Activated CD4-positive, alpha-beta memory T cell treated with anti-CD3 and anti-CD28 coated beads for 36 hours (primary cell): ENCODE measurements around the gene CCDC93. TPM values are rescaled to one million over a fixed set of nuclear protein-coding genes. Genes with fewer than 3 reads are reported as not detected.
A peak's percentile ranks its signal among the peaks of the same experiment; 100 is the strongest.

ENCODE experiments used
- CTCF ChIA-PET: fragments of 350-600 bp; sonication (Branson Sonifier 250); formaldehyde crosslinking; loops from one replicate; lab custom pipeline; 2021; ENCODE audit warnings: antibody characterized with exemption, inconsistent platforms; lab: Charles Lee
- POLR2A ChIA-PET: fragments of 350-600 bp; sonication (Branson Sonifier 250); formaldehyde crosslinking; loops from one replicate; lab custom pipeline; 2021; ENCODE audit warnings: antibody characterized with exemption; lab: Charles Lee
- DNase-seq: peaks from one replicate; pipeline ENCODE4 v3.0.0-alpha.2; 2020
- H3K27ac Mint-ChIP-seq: one replicate; pipeline ENCODE4 v1.8.0; 2021; ENCODE audit warnings: mixed read lengths
- H3K27me3 Mint-ChIP-seq: one replicate; pipeline ENCODE4 v1.8.0; 2021; ENCODE audit warnings: mixed read lengths
- H3K36me3 Mint-ChIP-seq: one replicate; pipeline ENCODE4 v1.8.0; 2021; ENCODE audit warnings: mixed read lengths
- H3K4me1 Mint-ChIP-seq: one replicate; pipeline ENCODE4 v1.8.0; 2021; ENCODE audit warnings: low read depth, mixed read lengths
- H3K4me3 Mint-ChIP-seq: one replicate; pipeline ENCODE4 v1.8.0; 2021; ENCODE audit warnings: mild to moderate bottlenecking, mixed read lengths
- H3K9me3 Mint-ChIP-seq: one replicate; pipeline ENCODE4 v1.8.0; 2021; ENCODE audit warnings: mixed read lengths
- intact Hi-C: fragments of 100-400 bp; cut with micrococcal nuclease; formaldehyde crosslinking; loops from one replicate; pipeline ENCODE4 v1.15.1; 2023
- total RNA-seq, 2 experiments: library from RNA; stranded (reverse); gene quantifications; one replicate each; pipeline ENCODE4 v1.2.3, GENCODE V29; 2021

CCDC93 gene
- total RNA-seq, 2 experiments from 2014 or later: 24.9 to 27.3 TPM

GRCh38 chr2:117987121-117987520 lies 26.7 kb downstream of the CCDC93 start:
- Mint-ChIP-seq H3K9me3 (no peaks in the 10 kb centered on the region), H3K27ac (no peak overlapping the region), H3K36me3 (peaks cover 37% of the 10 kb centered on the region), H3K4me1 (peaks cover 7% of the 10 kb centered on the region), H3K27me3 (no peaks in the 10 kb centered on the region), H3K4me3 (no peak overlapping the region)
- intact Hi-C loops: no loop called here
- DNase-seq: no peak
- ChIA-PET POLR2A (interaction anchor here (0.6 kb wide), 1 partner anchor 147 kb away, joined by 3 read pairs; no protein-coding TSS in a partner anchor), CTCF (interaction anchor here (8.1 kb wide), 1 partner anchor 17 kb away, joined by 72 read pairs; no protein-coding TSS in a partner anchor)

- ChIA-PET CTCF (interaction anchor here (1.9 kb wide), 1 partner anchor 18 kb away, joined by 8 read pairs; no protein-coding TSS in a partner anchor), POLR2A (no interaction called here)
- Mint-ChIP-seq H3K4me1 (peaks cover 8% of the 10 kb centered on the region), H3K27ac (no peak overlapping the region), H3K27me3 (no peaks in the 10 kb centered on the region), H3K4me3 (no peak overlapping the region), H3K9me3 (no peaks in the 10 kb centered on the region), H3K36me3 (peaks cover 30% of the 10 kb centered on the region)
- intact Hi-C loops: no loop called here
- DNase-seq: no peak
These were observed 28.8 kb downstream of the CCDC93 start for GRCh38 chr2:117985092-117985491.

- Mint-ChIP-seq H3K4me3 (no peak overlapping the region), H3K9me3 (no peaks in the 10 kb centered on the region), H3K27me3 (no peaks in the 10 kb centered on the region), H3K27ac (no peak overlapping the region), H3K4me1 (peaks cover 6% of the 10 kb centered on the region), H3K36me3 (peaks cover 27% of the 10 kb centered on the region)
- ChIA-PET POLR2A (interaction anchor here (1.1 kb wide), 1 partner anchor 19 kb away, joined by 3 read pairs; no protein-coding TSS in a partner anchor), CTCF (interaction anchor here (1.9 kb wide), 1 partner anchor 19 kb away, joined by 8 read pairs; no protein-coding TSS in a partner anchor)
- DNase-seq: no peak
- intact Hi-C loops: no loop called here
These were observed 29.7 kb downstream of the CCDC93 start for GRCh38 chr2:117984208-117984607.

- Mint-ChIP-seq H3K4me1 (peaks cover 3% of the 10 kb centered on the region), H3K4me3 (no peak overlapping the region), H3K27ac (no peak overlapping the region), H3K27me3 (no peaks in the 10 kb centered on the region), H3K36me3 (peaks cover 28% of the 10 kb centered on the region), H3K9me3 (no peaks in the 10 kb centered on the region)
- ChIA-PET POLR2A (no interaction called here), CTCF (interaction anchor here (1.9 kb wide), 1 partner anchor 20 kb away, joined by 8 read pairs; no protein-coding TSS in a partner anchor)
- no peak for DNase-seq
- intact Hi-C loops: no loop called here
These were observed 30.8 kb downstream of the CCDC93 start for GRCh38 chr2:117983040-117983439.

- Mint-ChIP-seq H3K27me3 (no peaks in the 10 kb centered on the region), H3K27ac (no peak overlapping the region), H3K4me3 (no peak overlapping the region), H3K4me1 (peaks cover 3% of the 10 kb centered on the region), H3K9me3 (no peaks in the 10 kb centered on the region), H3K36me3 (peaks cover 32% of the 10 kb centered on the region)
- ChIA-PET CTCF (no interaction called here), POLR2A (no interaction called here)
- DNase-seq: no peak
- intact Hi-C loops: no loop called here
These were observed 31.4 kb downstream of the CCDC93 start for GRCh38 chr2:117982376-117983033.

- Mint-ChIP-seq H3K27me3 (no peaks in the 10 kb centered on the region), H3K9me3 (no peaks in the 10 kb centered on the region), H3K4me3 (no peak overlapping the region), H3K27ac (no peak overlapping the region), H3K4me1 (peaks cover 3% of the 10 kb centered on the region), H3K36me3 (peaks cover 34% of the 10 kb centered on the region)
- DNase-seq: no peak
- CTCF ChIA-PET: interaction anchor here (1.4 to 1.6 kb wide), 2 partner anchors 22 to 60 kb away, joined by 3 to 9 read pairs; no protein-coding TSS in a partner anchor
- POLR2A ChIA-PET: no interaction called here
- intact Hi-C loops: no loop called here
These were observed 32.1 kb downstream of the CCDC93 start for GRCh38 chr2:117981810-117982209.

- peak overlapping the region; percentile 47 for H3K27ac Mint-ChIP-seq
- no peak overlapping the region for H3K4me3 Mint-ChIP-seq
- no peak for DNase-seq
- no peaks in the 10 kb centered on the region for H3K27me3 Mint-ChIP-seq
- peaks cover 34% of the 10 kb centered on the region for H3K36me3 Mint-ChIP-seq
- CTCF ChIA-PET: interaction anchor here (1.4 to 1.6 kb wide), 3 partner anchors 23 to 167 kb away, joined by 3 to 9 read pairs (median 5); partner anchors contain the start of gene DDX18
- POLR2A ChIA-PET: no interaction called here
- intact Hi-C loops: no loop called here
- H3K4me1 Mint-ChIP-seq: peaks cover 3% of the 10 kb centered on the region
- no peaks in the 10 kb centered on the region for H3K9me3 Mint-ChIP-seq
These were observed 32.8 kb downstream of the CCDC93 start for GRCh38 chr2:117980783-117981676.

GRCh38 chr2:117979911-117980701 lies 33.8 kb downstream of the CCDC93 start:
- Mint-ChIP-seq H3K4me1 (peaks cover 3% of the 10 kb centered on the region), H3K36me3 (peaks cover 37% of the 10 kb centered on the region), H3K4me3 (no peak overlapping the region), H3K9me3 (no peaks in the 10 kb centered on the region), H3K27ac (no peak overlapping the region), H3K27me3 (no peaks in the 10 kb centered on the region)
- ChIA-PET POLR2A (no interaction called here), CTCF (interaction anchor here (1.4 to 1.6 kb wide), 3 partner anchors 24 to 166 kb away, joined by 3 to 9 read pairs (median 5); partner anchors contain the start of gene DDX18)
- no peak for DNase-seq
- intact Hi-C loops: no loop called here

GRCh38 chr2:117977696-117978095 lies 36.2 kb downstream of the CCDC93 start:
- H3K4me1 Mint-ChIP-seq: peaks cover 3% of the 10 kb centered on the region
- ChIA-PET POLR2A (no interaction called here), CTCF (interaction anchor here (0.7 kb wide), 1 partner anchor 13 kb away, joined by 3 read pairs; no protein-coding TSS in a partner anchor)
- no peak overlapping the region for H3K4me3 Mint-ChIP-seq
- DNase-seq: no peak
- H3K36me3 Mint-ChIP-seq: peaks cover 42% of the 10 kb centered on the region
- no peaks in the 10 kb centered on the region for H3K9me3 Mint-ChIP-seq
- no peaks in the 10 kb centered on the region for H3K27me3 Mint-ChIP-seq
- intact Hi-C loops: no loop called here
- H3K27ac Mint-ChIP-seq: no peak overlapping the region

- Mint-ChIP-seq H3K27me3 (no peaks in the 10 kb centered on the region), H3K4me3 (no peak overlapping the region), H3K36me3 (peaks cover 49% of the 10 kb centered on the region), H3K9me3 (no peaks in the 10 kb centered on the region), H3K4me1 (peaks cover 3% of the 10 kb centered on the region), H3K27ac (no peak overlapping the region)
- intact Hi-C loops: no loop called here
- ChIA-PET CTCF (no interaction called here), POLR2A (no interaction called here)
- no peak for DNase-seq
These were observed 37.3 kb downstream of the CCDC93 start for GRCh38 chr2:117976581-117976980.

- ChIA-PET CTCF (interaction anchor here (3.6 kb wide), 1 partner anchor 30 kb away, joined by 15 read pairs; no protein-coding TSS in a partner anchor), POLR2A (interaction anchor here (0.7 kb wide), 1 partner anchor 44 kb away, joined by 4 read pairs; no protein-coding TSS in a partner anchor)
- Mint-ChIP-seq H3K36me3 (peaks cover 51% of the 10 kb centered on the region), H3K27ac (no peak overlapping the region), H3K4me3 (no peak overlapping the region), H3K4me1 (no peaks in the 10 kb centered on the region), H3K9me3 (no peaks in the 10 kb centered on the region), H3K27me3 (no peaks in the 10 kb centered on the region)
- no peak for DNase-seq
- intact Hi-C loops: no loop called here
These were observed 40.3 kb downstream of the CCDC93 start for GRCh38 chr2:117973498-117974082.
